ENCODE results near the gene PCNX2. TPM values are rescaled to one million over a fixed set of nuclear protein-coding genes. Genes with fewer than 3 reads are reported as not detected.
A peak's percentile ranks its signal among the peaks of the same experiment; 100 is the strongest.

The PCNX2 gene
- total and polyA plus RNA-seq, 2 of the 8 experiments (the other 6 are each of a cell fraction or from before 2014, with no cell fraction given) = 46.1 to 57.6 TPM

GRCh38 chr1:232979558-232979957 is 316.0 kb downstream of the PCNX2 start:
- DNase-seq (ENCODE audit: low read depth in 1 of 2, low spot score in 2 of 2) = no peak
- Histone ChIP-seq H3K9ac (replicated peaks in 1 of 4; ENCODE audit: extremely low read depth in 1 of 4, low read depth in 3 of 4, low read length in 3 of 4) (no peak overlapping the region), H3K14ac (ENCODE audit: insufficient read length) (no peak overlapping the region)

More at GRCh38 chr1:232979558-232979957, 316.0 kb downstream of the PCNX2 start:
- Histone ChIP-seq H2BK5ac (ENCODE audit: low read depth, low read length) (no peak overlapping the region), H3K4me1 (replicated peaks in 1 of 4; ENCODE audit: control insufficient read depth in 3 of 4, insufficient read depth in 4 of 4, low read length in 3 of 4) (no peaks in the 10 kb centered on the region), H3K79me2 (ENCODE audit: control insufficient read depth in 1 of 2, insufficient read depth in 2 of 2, low read length in 2 of 2) (no peaks in the 10 kb centered on the region), H2BK120ac (replicated peaks; ENCODE audit: low read depth, low read length) (no peak overlapping the region), H4K5ac (ENCODE audit: insufficient read length, low read depth, low read length) (no peak overlapping the region), H3K79me1 (ENCODE audit: low read depth, low read length) (no peaks in the 10 kb centered on the region; the same call in 1 of the 2 replicates), H3K23me2 (ENCODE audit: low read depth, low read length) (no peaks in the 10 kb centered on the region), H2BK20ac (ENCODE audit: low read length) (no peak overlapping the region), H2BK12ac (ENCODE audit: low read depth, low read length) (no peak overlapping the region), H2BK15ac (ENCODE audit: low read length) (no peak overlapping the region), H3K4me3 (ENCODE audit: extremely low read depth in 1 of 4, insufficient read depth in 2 of 4, low read depth in 3 of 4, low read length in 4 of 4) (no peak overlapping the region), H3K4ac (replicated peaks; ENCODE audit: insufficient read length, low read depth, low read length) (no peak overlapping the region), H3K23ac (ENCODE audit: insufficient read length) (no peak overlapping the region), H3K56ac (replicated peaks; ENCODE audit: insufficient read length, low read depth, low read length) (no peak overlapping the region), H3K9me3 (ENCODE audit: insufficient read depth in 2 of 2, low read depth in 1 of 2, low read length in 1 of 2) (no peaks in the 10 kb centered on the region), H2AFZ (ENCODE audit: low read length) (no peak overlapping the region), H4K8ac (ENCODE audit: extremely low read depth, insufficient read depth, low read length) (peak overlapping the region; percentile 1; the same call in 1 of the 2 replicates), H2AK5ac (ENCODE audit: low read depth, low read length) (no peak overlapping the region), H3K27me3 (replicated peaks in 1 of 4; ENCODE audit: control insufficient read depth in 3 of 4, extremely low read depth in 1 of 4, insufficient read depth in 3 of 4, low read length in 3 of 4) (no peaks in the 10 kb centered on the region), H3K27ac (ENCODE audit: low read depth, low read length) (no peak overlapping the region), H4K91ac (replicated peaks; ENCODE audit: insufficient read length, low read length) (no peak overlapping the region), H3K4me2 (ENCODE audit: insufficient read depth in 1 of 2, low read depth in 2 of 2, low read length in 2 of 2) (no peak overlapping the region), H4K20me1 (replicated peaks in 1 of 2; ENCODE audit: control insufficient read depth in 1 of 2, insufficient read depth in 2 of 2, low read length in 2 of 2) (peaks cover 1 to 3% of the 10 kb centered on the region in 2 experiments), H3K18ac (ENCODE audit: extremely low read depth, low read length) (no peak overlapping the region), H3K36me3 (ENCODE audit: control insufficient read depth in 2 of 4, insufficient read depth in 4 of 4, low read length in 3 of 4) (peaks cover 3 to 27% (median 11%) of the 10 kb centered on the region in 4 experiments; a peak in 5 of 8 replicates)
- FAIRE-seq = no peak
- ChIA-PET POLR2A (ENCODE audit: partially characterized antibody) (interaction anchor here (1.7 kb wide), 1 partner anchor 12 kb away, joined by 4 read pairs; no protein-coding TSS in a partner anchor), CTCF (ENCODE audit: partially characterized antibody) (interaction anchor here (1.1 to 1.5 kb wide), 3 partner anchors 26 to 260 kb away, joined by 3 to 4 read pairs (median 4); no protein-coding TSS in a partner anchor)
- WGBS, 2 experiments (ENCODE audit: extremely low coverage in 1 of 2, insufficient coverage in 1 of 2, insufficient read length in 1 of 2, insufficient replicate concordance in 2 of 2, low coverage in 1 of 2, low lambda C conversion rate in 2 of 2, missing lambda C conversion rate in 1 of 2) = 92% methylated on average over 6 of the region's 6 CpGs; no CpG with 5 or more reads in 1 of the 2 experiments
- no peak for TF ChIP-seq RNF2 (IDR thresholded peaks at IDR 0.05; ENCODE audit: borderline replicate concordance, low read depth, low read length, missing control alignments, poor library complexity, severe bottlenecking)
- TF ChIP-seq CHD1 (IDR thresholded peaks at IDR 0.05; ENCODE audit: low read depth, low read length) = no peak
- TF ChIP-seq SIN3A (conservative IDR thresholded peaks at IDR 0.05 in 1 of 2, IDR thresholded peaks at IDR 0.05 in 1 of 2; ENCODE audit: low read depth in 1 of 2, low read length in 2 of 2) = no peak
- no peak for TF ChIP-seq CBX5 (IDR thresholded peaks at IDR 0.05; ENCODE audit: low read depth, low read length)
- TF ChIP-seq KDM5A (IDR thresholded peaks at IDR 0.05; ENCODE audit: low read length) = no peak
- TF ChIP-seq RBBP5 (IDR thresholded peaks at IDR 0.05; ENCODE audit: borderline replicate concordance, low read depth, low read length) = no peak
- no peak for TF ChIP-seq SP2 (IDR thresholded peaks at IDR 0.05; ENCODE audit: low read length)
